ENCODE data around the gene LRRC4C. TPM values are rescaled to one million over a fixed set of nuclear protein-coding genes. Genes with fewer than 3 reads are reported as not detected.

The LRRC4C gene
- total and polyA plus RNA-seq, 4 experiments from 2014 or later: not detected

- ChIA-PET POLR2A (ENCODE audit: partially characterized antibody) (no interaction called here), CTCF (ENCODE audit: partially characterized antibody) (no interaction called here)
- no peak overlapping the region for H3K27ac ChIP-seq (ENCODE audit: low read depth, low read length)
- Mint-ChIP-seq H3K9me3 (peaks cover 3 to 29% (median 8%) of the 10 kb centered on the region in 8 donors), H3K27ac (no peak overlapping the region), H3K27me3 (no peaks in the 10 kb centered on the region), H3K36me3 (no peaks in the 10 kb centered on the region), H3K4me1 (no peaks in the 10 kb centered on the region), H3K4me3 (no peak overlapping the region)
- no peaks in the 10 kb centered on the region for H3K27me3 ChIP-seq (ENCODE audit: insufficient read depth, low read length)
- no peak overlapping the region for H3K4me3 ChIP-seq (ENCODE audit: low read length in 2 of 2)
- no peaks in the 10 kb centered on the region for H3K36me3 ChIP-seq (ENCODE audit: insufficient read depth, low read length)
- no peak for DNase-seq
- intact Hi-C loops (cut with micrococcal nuclease): no loop called here
- H3K4me1 ChIP-seq (ENCODE audit: insufficient read depth, low read length): no peaks in the 10 kb centered on the region
- H3K9me3 ChIP-seq (ENCODE audit: control insufficient read depth in 1 of 2, low read length in 2 of 2): no peaks in the 10 kb centered on the region
These were observed 1071.2 kb downstream of the LRRC4C start for GRCh38 chr11:40388097-40388818.

- Mint-ChIP-seq H3K36me3 (no peaks in the 10 kb centered on the region), H3K27ac (no peak overlapping the region), H3K4me1 (no peaks in the 10 kb centered on the region), H3K9me3 (peaks cover 3 to 30% (median 10%) of the 10 kb centered on the region in 8 donors), H3K4me3 (no peak overlapping the region), H3K27me3 (no peaks in the 10 kb centered on the region)
- no peaks in the 10 kb centered on the region for H3K4me1 ChIP-seq (ENCODE audit: insufficient read depth, low read length)
- ChIA-PET CTCF (ENCODE audit: partially characterized antibody) (no interaction called here), POLR2A (ENCODE audit: partially characterized antibody) (no interaction called here)
- DNase-seq: no peak
- no peaks in the 10 kb centered on the region for H3K9me3 ChIP-seq (ENCODE audit: control insufficient read depth in 1 of 2, low read length in 2 of 2)
- H3K27ac ChIP-seq (ENCODE audit: low read depth, low read length): no peak overlapping the region
- H3K36me3 ChIP-seq (ENCODE audit: insufficient read depth, low read length): no peaks in the 10 kb centered on the region
- intact Hi-C loops (cut with micrococcal nuclease): no loop called here
- H3K4me3 ChIP-seq (ENCODE audit: low read length in 2 of 2): no peak overlapping the region
- no peaks in the 10 kb centered on the region for H3K27me3 ChIP-seq (ENCODE audit: insufficient read depth, low read length)
These were observed 1072.0 kb downstream of the LRRC4C start for GRCh38 chr11:40387240-40387980.

GRCh38 chr11:40384991-40385390, 1074.5 kb downstream of the LRRC4C start:
- H3K36me3 Mint-ChIP-seq: no peaks in the 10 kb centered on the region
- POLR2A ChIA-PET (ENCODE audit: partially characterized antibody): no interaction called here
- no peak overlapping the region for H3K4me3 ChIP-seq (ENCODE audit: low read length in 2 of 2)
- peaks cover 2 to 26% (median 12%) of the 10 kb centered on the region in 8 donors for H3K9me3 Mint-ChIP-seq
- H3K27me3 ChIP-seq (ENCODE audit: insufficient read depth, low read length): no peaks in the 10 kb centered on the region
- no peak for DNase-seq
- no peak overlapping the region for H3K27ac ChIP-seq (ENCODE audit: low read depth, low read length)
- CTCF ChIA-PET (ENCODE audit: partially characterized antibody): no interaction called here
- H3K4me3 Mint-ChIP-seq: no peak overlapping the region
- no peaks in the 10 kb centered on the region for H3K4me1 Mint-ChIP-seq
- no peaks in the 10 kb centered on the region for H3K36me3 ChIP-seq (ENCODE audit: insufficient read depth, low read length)
- H3K27me3 Mint-ChIP-seq: no peaks in the 10 kb centered on the region
- no peaks in the 10 kb centered on the region for H3K4me1 ChIP-seq (ENCODE audit: insufficient read depth, low read length)
- H3K9me3 ChIP-seq (ENCODE audit: control insufficient read depth in 1 of 2, low read length in 2 of 2): no peaks in the 10 kb centered on the region
- H3K27ac Mint-ChIP-seq: no peak overlapping the region
- intact Hi-C loops (cut with micrococcal nuclease): no loop called here

- Histone ChIP-seq H3K27ac (ENCODE audit: low read depth, low read length) (no peak overlapping the region), H3K9me3 (ENCODE audit: control insufficient read depth in 1 of 2, low read length in 2 of 2) (no peaks in the 10 kb centered on the region), H3K4me1 (ENCODE audit: insufficient read depth, low read length) (no peaks in the 10 kb centered on the region), H3K27me3 (ENCODE audit: insufficient read depth, low read length) (no peaks in the 10 kb centered on the region), H3K36me3 (ENCODE audit: insufficient read depth, low read length) (no peaks in the 10 kb centered on the region), H3K4me3 (ENCODE audit: low read length in 2 of 2) (no peak overlapping the region)
- no peak overlapping the region for H3K27ac Mint-ChIP-seq
- DNase-seq: no peak
- intact Hi-C loops (cut with micrococcal nuclease): no loop called here
- no peaks in the 10 kb centered on the region for H3K4me1 Mint-ChIP-seq
- no peak overlapping the region for H3K4me3 Mint-ChIP-seq
- no peaks in the 10 kb centered on the region for H3K36me3 Mint-ChIP-seq
- ChIA-PET POLR2A (ENCODE audit: partially characterized antibody) (no interaction called here), CTCF (ENCODE audit: partially characterized antibody) (no interaction called here)
- H3K27me3 Mint-ChIP-seq: no peaks in the 10 kb centered on the region
- peaks cover 0 to 24% (median 10%) of the 10 kb centered on the region in 8 donors for H3K9me3 Mint-ChIP-seq
These were observed 1078.0 kb downstream of the LRRC4C start for GRCh38 chr11:40381481-40381880.

- CTCF ChIA-PET (ENCODE audit: partially characterized antibody): no interaction called here
- H3K4me3 Mint-ChIP-seq: no peak overlapping the region
These were observed 1078.6 kb downstream of the LRRC4C start for GRCh38 chr11:40380835-40381234.

GRCh38 chr11:40376331-40376730, 1083.1 kb downstream of the LRRC4C start:
- H3K4me3 Mint-ChIP-seq: no peak overlapping the region
- intact Hi-C loops (cut with micrococcal nuclease): no loop called here

More at GRCh38 chr11:40380835-40381234, 1078.6 kb downstream of the LRRC4C start:
- Histone ChIP-seq H3K9me3 (ENCODE audit: control insufficient read depth in 1 of 2, low read length in 2 of 2) (no peaks in the 10 kb centered on the region), H3K4me3 (ENCODE audit: low read length in 2 of 2) (no peak overlapping the region), H3K36me3 (ENCODE audit: insufficient read depth, low read length) (no peaks in the 10 kb centered on the region), H3K4me1 (ENCODE audit: insufficient read depth, low read length) (no peaks in the 10 kb centered on the region), H3K27me3 (ENCODE audit: insufficient read depth, low read length) (no peaks in the 10 kb centered on the region), H3K27ac (ENCODE audit: low read depth, low read length) (no peak overlapping the region)
- Mint-ChIP-seq H3K4me1 (no peaks in the 10 kb centered on the region), H3K27ac (no peak overlapping the region), H3K36me3 (no peaks in the 10 kb centered on the region), H3K27me3 (no peaks in the 10 kb centered on the region), H3K9me3 (peaks cover 0 to 21% (median 9%) of the 10 kb centered on the region in 8 donors)
- intact Hi-C loops (cut with micrococcal nuclease): no loop called here
- DNase-seq: no peak
- POLR2A ChIA-PET (ENCODE audit: partially characterized antibody): no interaction called here

GRCh38 chr11:40370821-40371616, 1088.4 kb downstream of the LRRC4C start:
- Histone ChIP-seq H3K9me3 (ENCODE audit: control insufficient read depth in 1 of 2, low read length in 2 of 2) (no peaks in the 10 kb centered on the region), H3K27me3 (ENCODE audit: insufficient read depth, low read length) (no peaks in the 10 kb centered on the region), H3K4me1 (ENCODE audit: insufficient read depth, low read length) (no peaks in the 10 kb centered on the region), H3K27ac (ENCODE audit: low read depth, low read length) (no peak overlapping the region), H3K36me3 (ENCODE audit: insufficient read depth, low read length) (no peaks in the 10 kb centered on the region), H3K4me3 (ENCODE audit: low read length in 2 of 2) (no peak overlapping the region)
- no peaks in the 10 kb centered on the region for H3K4me1 Mint-ChIP-seq
- intact Hi-C loops (cut with micrococcal nuclease): no loop called here
- no peak for DNase-seq
- H3K27ac Mint-ChIP-seq: no peak overlapping the region
- ChIA-PET CTCF (ENCODE audit: partially characterized antibody) (no interaction called here), POLR2A (ENCODE audit: partially characterized antibody) (no interaction called here)
- H3K9me3 Mint-ChIP-seq: peaks cover 4 to 21% (median 9%) of the 10 kb centered on the region in 8 donors
- H3K27me3 Mint-ChIP-seq: no peaks in the 10 kb centered on the region
- H3K4me3 Mint-ChIP-seq: no peak overlapping the region
- H3K36me3 Mint-ChIP-seq: no peaks in the 10 kb centered on the region

More at GRCh38 chr11:40376331-40376730, 1083.1 kb downstream of the LRRC4C start:
- Mint-ChIP-seq H3K27ac (no peak overlapping the region), H3K27me3 (no peaks in the 10 kb centered on the region), H3K4me1 (no peaks in the 10 kb centered on the region), H3K36me3 (no peaks in the 10 kb centered on the region), H3K9me3 (peaks cover 4 to 25% (median 9%) of the 10 kb centered on the region in 8 donors)
- H3K27ac ChIP-seq (ENCODE audit: low read depth, low read length): no peak overlapping the region
- no peaks in the 10 kb centered on the region for H3K9me3 ChIP-seq (ENCODE audit: control insufficient read depth in 1 of 2, low read length in 2 of 2)
- CTCF ChIA-PET (ENCODE audit: partially characterized antibody): no interaction called here
- no peak overlapping the region for H3K4me3 ChIP-seq (ENCODE audit: low read length in 2 of 2)
- DNase-seq: no peak
- H3K36me3 ChIP-seq (ENCODE audit: insufficient read depth, low read length): no peaks in the 10 kb centered on the region
- POLR2A ChIA-PET (ENCODE audit: partially characterized antibody): no interaction called here
- no peaks in the 10 kb centered on the region for H3K27me3 ChIP-seq (ENCODE audit: insufficient read depth, low read length)
- H3K4me1 ChIP-seq (ENCODE audit: insufficient read depth, low read length): no peaks in the 10 kb centered on the region
